Lung (tissue), 12 donors: Measurements from ENCODE around the gene PXYLP1. TPM values are rescaled to one million over a fixed set of nuclear protein-coding genes. Genes with fewer than 3 reads are reported as not detected.

ENCODE experiments used
- ATAC-seq: fragments of 200-7000 bp; cut with Tn5 transposase; one replicate; pipeline ENCODE4 v1.9.1; 2020; ENCODE audit warnings: moderate number of reproducible peaks; ENCODE audit not compliant: insufficient read depth, low FRiP score
- DNase-seq, 3 donors: peaks; one replicate each; pipeline ENCODE4 v3.0.0-alpha.2; 2013 to 2017
- H3K27ac ChIP-seq, 2 donors: one replicate each; pipeline ENCODE4 v1.5.1; 2013; ENCODE audit warnings: mild to moderate bottlenecking in 2 of 2, moderate library complexity in 2 of 2, control low read depth in 1 of 2, inconsistent platforms in 1 of 2, low read depth in 1 of 2, low read length in 1 of 2
- H3K27me3 ChIP-seq, 3 donors: one replicate each; pipeline ENCODE4 v1.5.1; 2013; ENCODE audit warnings: low read length in 2 of 3; ENCODE audit not compliant: control insufficient read depth in 3 of 3, insufficient read depth in 3 of 3
- H3K36me3 ChIP-seq, 4 donors: one replicate each; pipeline ENCODE4 v1.5.1; 2013; ENCODE audit warnings: low read length in 4 of 4, mild to moderate bottlenecking in 1 of 4, moderate library complexity in 1 of 4; ENCODE audit not compliant: control insufficient read depth in 4 of 4, insufficient read depth in 4 of 4
- H3K4me1 ChIP-seq, 5 donors: one replicate each; pipeline ENCODE4 v1.5.1; 2013; ENCODE audit warnings: low read length in 5 of 5, mild to moderate bottlenecking in 2 of 5, moderate library complexity in 1 of 5; ENCODE audit not compliant: control insufficient read depth in 5 of 5, insufficient read depth in 5 of 5
- H3K4me3 ChIP-seq: one replicate; pipeline ENCODE4 v1.5.1; 2013; ENCODE audit warnings: mild to moderate bottlenecking, control low read depth, moderate library complexity
- H3K9ac ChIP-seq, 2 donors: one replicate each; pipeline ENCODE4 v1.5.1; 2013; ENCODE audit warnings: low read length in 2 of 2, control low read depth in 1 of 2; ENCODE audit not compliant: insufficient read depth in 1 of 2
- H3K9me3 ChIP-seq, 4 donors: one replicate each; pipeline ENCODE4 v1.5.1; 2013; ENCODE audit warnings: low read length in 3 of 4, mild to moderate bottlenecking in 1 of 4, moderate library complexity in 1 of 4; ENCODE audit not compliant: control insufficient read depth in 4 of 4, insufficient read depth in 3 of 4
- WGBS, 2 donors: extraction: QIAGEN DNeasy Blood & Tissue Kit; methylation state at CpG; one replicate each; pipeline ENCODE4 v1.1.7; 2013; 5-methylcytosine and 5-hydroxymethylcytosine counted together
- polyA plus RNA-seq, 2 donors: library from polyadenylated mRNA; stranded (reverse); fragments of 200-250 nt; gene quantifications; one replicate each; pipeline ENCODE4 v1.2.1, GENCODE V29; 2013
- total RNA-seq, 2 donors: library from RNA; depleted of rRNA in 1 of 2; stranded (reverse); fragments of >200 nt in 1 of 2; gene quantifications; one replicate each; pipeline ENCODE4 v1.2.1, GENCODE V29; 2014 to 2021
- TF ChIP-seq, protein P1 (sequence below): IDR thresholded peaks from 2 replicates; pipeline ENCODE4 v1.5.1; 2012; ENCODE audit warnings: mild to moderate bottlenecking; ENCODE audit errors: control extremely low read depth, extremely low read depth
- donor health status: control.
- donor health status: control.
- donor health status: Bipolar disorder and iron deficiency.
- donor health status: healthy.
- donor health status: DM: yes; HTN: yes; CAD: no.

The PXYLP1 gene
- total and polyA plus RNA-seq, 4 donors: 6.3 to 17.8 (median 7.4) TPM

GRCh38 chr3:141260630-141260927, 29.0 kb downstream of the PXYLP1 start:
- TF ChIP-seq, protein P1, sequence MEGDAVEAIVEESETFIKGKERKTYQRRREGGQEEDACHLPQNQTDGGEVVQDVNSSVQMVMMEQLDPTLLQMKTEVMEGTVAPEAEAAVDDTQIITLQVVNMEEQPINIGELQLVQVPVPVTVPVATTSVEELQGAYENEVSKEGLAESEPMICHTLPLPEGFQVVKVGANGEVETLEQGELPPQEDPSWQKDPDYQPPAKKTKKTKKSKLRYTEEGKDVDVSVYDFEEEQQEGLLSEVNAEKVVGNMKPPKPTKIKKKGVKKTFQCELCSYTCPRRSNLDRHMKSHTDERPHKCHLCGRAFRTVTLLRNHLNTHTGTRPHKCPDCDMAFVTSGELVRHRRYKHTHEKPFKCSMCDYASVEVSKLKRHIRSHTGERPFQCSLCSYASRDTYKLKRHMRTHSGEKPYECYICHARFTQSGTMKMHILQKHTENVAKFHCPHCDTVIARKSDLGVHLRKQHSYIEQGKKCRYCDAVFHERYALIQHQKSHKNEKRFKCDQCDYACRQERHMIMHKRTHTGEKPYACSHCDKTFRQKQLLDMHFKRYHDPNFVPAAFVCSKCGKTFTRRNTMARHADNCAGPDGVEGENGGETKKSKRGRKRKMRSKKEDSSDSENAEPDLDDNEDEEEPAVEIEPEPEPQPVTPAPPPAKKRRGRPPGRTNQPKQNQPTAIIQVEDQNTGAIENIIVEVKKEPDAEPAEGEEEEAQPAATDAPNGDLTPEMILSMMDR: no peak
- H3K36me3 ChIP-seq: peaks cover 0 to 6% (median 1%) of the 10 kb centered on the region in 4 donors
- H3K9me3 ChIP-seq: no peaks in the 10 kb centered on the region
- ATAC-seq (no peak), DNase-seq (no peak)
- 93 to 98% methylated on average over 2 of the region's 2 CpGs for WGBS, 2 donors
- no peak overlapping the region for H3K9ac ChIP-seq
- H3K4me1 ChIP-seq: peaks cover 0 to 3% (median 0%) of the 10 kb centered on the region in 5 donors
- no peak overlapping the region for H3K27ac ChIP-seq
- H3K27me3 ChIP-seq: no peaks in the 10 kb centered on the region
- no peak overlapping the region for H3K4me3 ChIP-seq

DNA sequence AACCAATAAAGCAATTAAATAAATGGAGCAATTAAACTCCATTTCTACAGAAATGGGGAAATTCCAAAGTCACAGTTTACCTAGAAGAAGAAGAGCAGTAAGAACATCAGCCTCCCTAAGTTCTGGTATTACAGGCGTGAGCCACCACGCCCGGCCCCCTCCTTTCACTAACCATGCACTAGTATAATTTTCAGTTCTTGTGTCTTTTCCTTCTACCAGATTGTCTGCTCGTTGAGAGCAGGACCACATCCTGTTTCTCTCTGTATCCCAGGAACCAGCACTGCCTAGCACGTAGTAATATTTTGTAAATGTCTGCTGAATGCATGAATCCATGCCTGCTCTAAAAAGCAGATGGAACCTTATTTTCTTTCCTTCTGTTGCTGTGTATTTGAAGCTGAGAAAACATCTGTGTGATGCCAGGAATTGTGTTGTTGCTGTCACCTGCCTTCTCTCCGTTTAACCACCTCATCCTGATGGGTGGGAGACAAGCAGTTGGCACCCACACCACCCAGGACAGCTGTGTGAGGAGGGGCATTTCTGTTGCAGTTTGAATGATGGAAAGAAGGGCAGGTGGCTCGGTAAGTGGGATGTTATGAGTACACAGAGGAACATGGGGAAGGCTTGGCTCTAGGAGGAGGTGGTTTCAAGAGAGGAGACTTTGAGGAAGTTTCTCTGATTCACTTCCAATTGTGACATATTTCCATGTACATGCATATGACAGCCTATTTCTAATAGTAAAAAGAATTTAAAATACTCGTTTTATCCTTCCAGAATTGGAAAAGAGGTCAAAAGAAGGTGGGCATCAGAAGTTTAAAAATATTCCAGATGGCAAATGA, 30.1 kb downstream of the PXYLP1 start:
- peaks cover 0 to 6% (median 1%) of the 10 kb centered on the region in 4 donors for H3K36me3 ChIP-seq
- H3K27ac ChIP-seq: no peak overlapping the region
- TF ChIP-seq, protein P1: no peak
- H3K4me3 ChIP-seq: no peak overlapping the region
- no peaks in the 10 kb centered on the region for H3K27me3 ChIP-seq
- H3K9ac ChIP-seq: no peak overlapping the region
- no peaks in the 10 kb centered on the region for H3K4me1 ChIP-seq
- 65 to 78% methylated on average over 8 of the region's 8 CpGs for WGBS, 2 donors
- H3K9me3 ChIP-seq: no peaks in the 10 kb centered on the region
- DNase-seq (no peak), ATAC-seq (no peak)

DNA sequence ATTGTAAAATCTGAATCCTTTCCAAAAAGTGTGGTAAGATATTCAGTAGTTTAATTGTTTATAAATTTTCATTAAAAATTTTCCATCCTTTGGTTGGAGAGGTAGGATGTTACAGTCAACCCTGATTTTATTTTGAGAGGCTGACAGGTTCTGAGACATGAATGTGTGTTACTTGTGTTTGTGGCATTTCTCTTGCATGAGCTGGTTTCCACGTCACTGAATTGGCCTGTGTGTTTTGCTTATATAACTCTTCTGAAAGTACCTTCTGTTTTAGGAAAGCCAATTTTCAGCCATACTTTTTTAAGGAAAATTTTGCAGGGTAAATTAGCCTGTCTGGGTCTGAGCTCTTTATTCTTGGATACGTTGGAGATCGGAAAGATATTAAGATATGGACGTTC, 30.7 kb downstream of the PXYLP1 start:
- H3K27me3 ChIP-seq: no peaks in the 10 kb centered on the region
- WGBS, 2 donors: 92 to 93% methylated on average over 4 of the region's 4 CpGs
- H3K4me3 ChIP-seq: no peak overlapping the region
- H3K36me3 ChIP-seq: peaks cover 0 to 6% (median 1%) of the 10 kb centered on the region in 4 donors
- no peaks in the 10 kb centered on the region for H3K9me3 ChIP-seq
- H3K4me1 ChIP-seq: no peaks in the 10 kb centered on the region
- no peak for DNase-seq
- no peak overlapping the region for H3K9ac ChIP-seq
- no peak overlapping the region for H3K27ac ChIP-seq
- TF ChIP-seq, protein P1: no peak
- no peak for ATAC-seq
